ACC112 (cell line): ENCODE results near the gene PFKFB2.

Experiments
- H2AFZ ChIP-seq: fragments of 200-600 bp; sonication (generic); one replicate; pipeline ENCODE4 v1.6.0; 2017; ENCODE audit warnings: antibody characterized with exemption, low read length; ENCODE audit not compliant: unreplicated experiment
- H3K27ac ChIP-seq: fragments of 200-600 bp; sonication (generic); 2 replicates; pipeline ENCODE4 v1.5.1; 2014; ENCODE audit warnings: low read depth, mild to moderate bottlenecking, antibody characterized with exemption, low read length, moderate library complexity
- H3K27me3 ChIP-seq: fragments of 200-600 bp; sonication (generic); 2 replicates; pipeline ENCODE4 v1.6.1; 2014; ENCODE audit warnings: mild to moderate bottlenecking, antibody characterized with exemption, low read length, moderate library complexity, mixed read lengths; ENCODE audit not compliant: insufficient read depth
- H3K36me3 ChIP-seq: fragments of 200-600 bp; sonication (generic); 2 replicates; pipeline ENCODE4 v1.6.1; 2016; ENCODE audit warnings: mild to moderate bottlenecking, antibody characterized with exemption, low read length, moderate library complexity, mixed read lengths; ENCODE audit not compliant: insufficient read depth
- H3K4me1 ChIP-seq: fragments of 200-600 bp; sonication (generic); one replicate; pipeline ENCODE4 v1.6.1; 2016; ENCODE audit warnings: low read length, mixed read lengths; ENCODE audit not compliant: insufficient read depth, unreplicated experiment, control insufficient read depth
- H3K4me3 ChIP-seq: fragments of 200-600 bp; sonication (generic); 2 replicates; pipeline ENCODE4 v1.5.1; 2014; ENCODE audit warnings: mild to moderate bottlenecking, low read depth, low read length
- H3K79me2 ChIP-seq: fragments of 200-600 bp; sonication (generic); one replicate; pipeline ENCODE4 v1.6.0; 2016; ENCODE audit warnings: low read length; ENCODE audit not compliant: control insufficient read depth, unreplicated experiment, insufficient read depth

PFKFB2 gene

GRCh38 chr1:207014728-207015127, 38.3 kb upstream of the PFKFB2 start:
- Histone ChIP-seq H3K27me3 (peaks cover 16% of the 10 kb centered on the region), H3K36me3 (no peaks in the 10 kb centered on the region), H3K4me3 (no peak overlapping the region), H2AFZ (no peak overlapping the region), H3K79me2 (no peaks in the 10 kb centered on the region), H3K4me1 (no peaks in the 10 kb centered on the region), H3K27ac (no peak overlapping the region)

GRCh38 chr1:207015791-207016190, 37.3 kb upstream of the PFKFB2 start:
- Histone ChIP-seq H3K4me1 (peaks cover 5% of the 10 kb centered on the region), H3K36me3 (no peaks in the 10 kb centered on the region), H3K27me3 (peaks cover 16% of the 10 kb centered on the region), H3K79me2 (no peaks in the 10 kb centered on the region), H2AFZ (no peak overlapping the region), H3K27ac (no peak overlapping the region), H3K4me3 (no peak overlapping the region)

- no peaks in the 10 kb centered on the region for H3K36me3 ChIP-seq
- peaks cover 7% of the 10 kb centered on the region for H3K27me3 ChIP-seq
- H3K27ac ChIP-seq: no peak overlapping the region
- no peaks in the 10 kb centered on the region for H3K79me2 ChIP-seq
- no peak overlapping the region for H3K4me3 ChIP-seq
- no peak overlapping the region for H2AFZ ChIP-seq
- peaks cover 13% of the 10 kb centered on the region for H3K4me1 ChIP-seq
Measured at GRCh38 chr1:207017615-207018559, 35.2 kb upstream of the PFKFB2 start.

- H3K79me2 ChIP-seq: no peaks in the 10 kb centered on the region
- no peak overlapping the region for H3K4me3 ChIP-seq
- peaks cover 7% of the 10 kb centered on the region for H3K27me3 ChIP-seq
- peaks cover 13% of the 10 kb centered on the region for H3K4me1 ChIP-seq
- no peak overlapping the region for H3K27ac ChIP-seq
- H3K36me3 ChIP-seq: no peaks in the 10 kb centered on the region
- no peak overlapping the region for H2AFZ ChIP-seq
Measured at GRCh38 chr1:207018707-207019106, 34.4 kb upstream of the PFKFB2 start.

- H3K4me3 ChIP-seq: no peak overlapping the region
- no peaks in the 10 kb centered on the region for H3K36me3 ChIP-seq
- no peaks in the 10 kb centered on the region for H3K79me2 ChIP-seq
- peaks cover 7% of the 10 kb centered on the region for H3K27me3 ChIP-seq
- no peak overlapping the region for H3K27ac ChIP-seq
- H3K4me1 ChIP-seq: peaks cover 13% of the 10 kb centered on the region
- H2AFZ ChIP-seq: no peak overlapping the region
Measured at GRCh38 chr1:207019161-207019560, 33.9 kb upstream of the PFKFB2 start.

- no peak overlapping the region for H3K27ac ChIP-seq
- H3K79me2 ChIP-seq: no peaks in the 10 kb centered on the region
- H3K4me1 ChIP-seq: peaks cover 16% of the 10 kb centered on the region
- no peak overlapping the region for H2AFZ ChIP-seq
- H3K36me3 ChIP-seq: no peaks in the 10 kb centered on the region
- H3K27me3 ChIP-seq: peaks cover 7% of the 10 kb centered on the region
- H3K4me3 ChIP-seq: no peak overlapping the region
Measured at GRCh38 chr1:207019661-207020060, 33.4 kb upstream of the PFKFB2 start.

GRCh38 chr1:207020065-207020708, 32.9 kb upstream of the PFKFB2 start:
- H2AFZ ChIP-seq: no peak overlapping the region
- H3K27me3 ChIP-seq: peaks cover 5% of the 10 kb centered on the region
- H3K27ac ChIP-seq: no peak overlapping the region
- no peaks in the 10 kb centered on the region for H3K79me2 ChIP-seq
- H3K36me3 ChIP-seq: no peaks in the 10 kb centered on the region
- H3K4me1 ChIP-seq: peaks cover 19% of the 10 kb centered on the region
- no peak overlapping the region for H3K4me3 ChIP-seq

- no peaks in the 10 kb centered on the region for H3K79me2 ChIP-seq
- no peak overlapping the region for H3K27ac ChIP-seq
- H3K4me1 ChIP-seq: peaks cover 24% of the 10 kb centered on the region
- H3K27me3 ChIP-seq: peaks cover under 1% of the 10 kb centered on the region; the same call in 1 of the 2 replicates
- H2AFZ ChIP-seq: no peak overlapping the region
- no peak overlapping the region for H3K4me3 ChIP-seq
- no peaks in the 10 kb centered on the region for H3K36me3 ChIP-seq
Measured at GRCh38 chr1:207020709-207021107, 32.4 kb upstream of the PFKFB2 start.

- H3K79me2 ChIP-seq: no peaks in the 10 kb centered on the region
- no peak overlapping the region for H3K27ac ChIP-seq
- H3K4me1 ChIP-seq: peaks cover 30% of the 10 kb centered on the region
- H3K27me3 ChIP-seq: no peaks in the 10 kb centered on the region; the same call in 1 of the 2 replicates
- no peak overlapping the region for H2AFZ ChIP-seq
- no peaks in the 10 kb centered on the region for H3K36me3 ChIP-seq
- no peak overlapping the region for H3K4me3 ChIP-seq
Measured at GRCh38 chr1:207021139-207021861, 31.8 kb upstream of the PFKFB2 start.

- no peaks in the 10 kb centered on the region; the same call in 1 of the 2 replicates for H3K27me3 ChIP-seq
- no peak overlapping the region for H3K4me3 ChIP-seq
- H3K79me2 ChIP-seq: no peaks in the 10 kb centered on the region
- no peak overlapping the region for H2AFZ ChIP-seq
- H3K36me3 ChIP-seq: no peaks in the 10 kb centered on the region
- peaks cover 37% of the 10 kb centered on the region for H3K4me1 ChIP-seq
- no peak overlapping the region for H3K27ac ChIP-seq
Measured at GRCh38 chr1:207021876-207022596, 31.0 kb upstream of the PFKFB2 start.
